GM10266 (cell line): ENCODE data around the gene RRAGB.

Experiments
- DNase-seq: peaks from one replicate; pipeline ENCODE4 v3.0.0; 2012; ENCODE audit errors: extremely low spot score
- CTCF ChIP-seq: IDR thresholded peaks from 2 replicates; pipeline ENCODE4 v1.5.1; 2012; ENCODE audit warnings: mild to moderate bottlenecking, low read depth; ENCODE audit not compliant: control insufficient read depth, insufficient read depth; ENCODE audit errors: missing control alignments

RRAGB gene

GRCh38 chrX:55709735-55710134 is 7.8 kb upstream of the RRAGB start:
- no peak for TF ChIP-seq CTCF
- DNase-seq = no peak

- DNase-seq = no peak
- no peak for TF ChIP-seq CTCF
These were observed 6.8 kb upstream of the RRAGB start for GRCh38 chrX:55710701-55711100.

- no peak for TF ChIP-seq CTCF
- DNase-seq = no peak
These were observed 3.9 kb upstream of the RRAGB start for GRCh38 chrX:55713631-55714030.

DNA sequence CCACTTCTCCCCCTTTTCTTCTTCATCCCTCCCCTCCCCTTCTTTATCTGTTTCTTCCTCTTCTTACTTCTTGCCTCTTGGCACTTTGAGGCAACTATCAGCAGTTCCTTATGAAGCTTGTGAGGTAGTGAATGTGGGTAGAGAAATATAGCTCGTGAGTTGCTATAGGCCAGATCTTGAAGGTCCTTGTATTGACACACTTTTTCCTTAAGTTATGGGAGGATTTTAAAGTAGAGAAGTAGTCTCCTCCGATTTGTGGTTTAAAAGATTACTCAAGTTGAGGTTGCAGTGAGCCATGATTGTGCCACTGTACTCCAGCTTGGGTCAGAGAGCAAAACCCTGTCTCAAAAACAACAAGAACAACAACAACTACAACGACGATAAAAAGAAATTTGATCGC is 3.4 kb upstream of the RRAGB start:
- no peak for TF ChIP-seq CTCF
- DNase-seq = no peak

DNA sequence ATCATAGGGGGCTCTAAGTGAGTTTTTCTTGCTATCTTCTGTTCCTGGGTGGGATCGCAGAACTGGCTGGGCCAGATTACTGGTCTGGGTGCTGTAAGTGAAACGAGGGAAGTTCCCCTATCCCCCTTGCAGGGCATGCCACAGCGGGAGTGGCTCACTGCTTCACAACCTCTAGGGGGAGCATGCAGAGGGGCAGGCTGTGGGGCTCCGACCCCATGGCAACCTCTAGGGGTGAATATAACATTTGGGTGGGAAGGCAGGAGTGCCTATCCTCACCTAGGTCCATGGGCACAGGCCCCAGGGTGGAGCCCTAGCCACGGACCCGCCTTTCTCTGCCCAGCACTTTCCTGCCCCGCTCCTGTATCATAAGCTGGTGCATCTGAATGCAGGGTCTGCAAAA is 1.7 kb upstream of the RRAGB start:
- no peak for DNase-seq
- peak; percentile 18 for TF ChIP-seq CTCF

GRCh38 chrX:55716937-55717336 is 612 bp upstream of the RRAGB start:
- no peak for DNase-seq
- no peak for TF ChIP-seq CTCF

DNA sequence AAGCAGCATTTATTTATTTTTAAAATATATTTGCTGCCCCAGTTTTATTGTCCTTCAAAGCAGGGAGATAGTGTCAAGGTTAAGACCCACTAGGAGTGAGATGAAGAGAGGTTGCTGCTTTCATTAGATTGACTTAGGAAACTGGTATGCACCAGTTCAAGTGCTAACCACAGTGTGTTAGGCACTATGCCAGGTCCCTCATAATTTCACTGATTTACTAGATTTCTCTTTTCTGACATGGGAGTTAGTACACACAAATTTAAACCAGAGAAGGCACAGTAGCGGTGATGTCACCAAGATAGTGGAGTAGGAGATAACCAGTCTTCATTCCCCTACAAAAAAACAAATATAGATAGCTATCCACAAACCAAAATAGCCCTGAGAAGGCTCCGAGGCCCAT is 14.3 kb downstream of the RRAGB start:
- no peak for TF ChIP-seq CTCF
- no peak for DNase-seq

DNA sequence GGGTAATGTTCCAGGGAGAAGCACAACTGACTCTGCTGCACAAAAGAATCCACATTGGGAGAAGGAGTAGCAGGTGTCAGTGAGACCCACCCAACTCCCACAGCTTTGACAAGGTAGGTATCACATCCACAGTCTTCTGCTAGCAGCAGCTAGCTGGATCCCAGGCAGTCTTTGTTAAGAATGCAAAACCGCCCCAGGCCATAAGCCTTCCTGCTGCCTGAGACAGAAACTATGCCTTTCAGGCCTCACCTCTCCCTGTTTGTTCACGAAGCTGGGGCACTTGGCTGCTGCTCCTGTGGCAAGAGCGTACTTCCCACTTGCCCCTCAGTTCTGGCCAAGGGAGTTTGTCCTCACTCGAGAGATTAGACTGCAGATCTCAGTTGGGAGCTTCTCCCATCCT is 21.4 kb downstream of the RRAGB start:
- no peak for TF ChIP-seq CTCF
- DNase-seq = no peak
